SK-N-MC (cell line): ENCODE data around the gene GFOD1.

Experiments
- EZH2 ChIP-seq: fragments of 200-600 bp; sonication (generic); IDR thresholded peaks from one replicate; pipeline ENCODE4 v1.6.1; 2017; ENCODE audit warnings: antibody characterized with exemption
- FOXP2 ChIP-seq: optimal IDR thresholded peaks from 2 replicates; pipeline ENCODE3; 2011; ENCODE audit warnings: mild to moderate bottlenecking, moderate library complexity; ENCODE audit not compliant: insufficient read depth; ENCODE audit errors: extremely low read length, control extremely low read depth
- POLR2AphosphoS5 ChIP-seq: IDR thresholded peaks from 2 replicates; pipeline ENCODE4 v1.6.1; 2012; ENCODE audit warnings: mild to moderate bottlenecking, low read depth, low read length, borderline replicate concordance

- TF ChIP-seq POLR2AphosphoS5: no peak
- TF ChIP-seq EZH2: no peak
- TF ChIP-seq FOXP2: no peak
Observed at GRCh38 chr6:13360671-13361540, 126.5 kb downstream of the GFOD1 start.
